H1 (cell line): ENCODE data around the gene CHCHD6.

Experiments
- CHD2 ChIP-seq: IDR thresholded peaks from 2 replicates; pipeline ENCODE4 v1.6.1; 2012; ENCODE audit warnings: low read length, improper control_type of control experiment
- CTCF ChIP-seq, 3 experiments: IDR thresholded peaks; 1 replicate in 2 of 3; 2 replicates in 1 of 3; pipeline versions ENCODE4 v1.5.1 to v1.6.1; 2011; ENCODE audit warnings: low read length in 3 of 3, mild to moderate bottlenecking in 3 of 3, inconsistent platforms in 2 of 3, low read depth in 1 of 3, moderate library complexity in 1 of 3; ENCODE audit not compliant: insufficient read depth in 1 of 3; ENCODE audit errors: control extremely low read depth in 1 of 3
- ZNF274 ChIP-seq: IDR thresholded peaks from 2 replicates; pipeline ENCODE4 v1.7.0; 2012; ENCODE audit warnings: low read length, borderline replicate concordance; ENCODE audit errors: extremely low read depth

GRCh38 chr3:126968391-126969390, 264.7 kb downstream of the CHCHD6 start:
- TF ChIP-seq CTCF (IDR thresholded peaks at IDR 0.05; ENCODE audit: control extremely low read depth in 1 of 3, insufficient read depth in 1 of 3, low read depth in 1 of 3, low read length in 3 of 3) (no peak), ZNF274 (no peak), CHD2 (no peak)
